Measurements from ENCODE around the gene RGS8. TPM values are rescaled to one million over a fixed set of nuclear protein-coding genes. Genes with fewer than 3 reads are reported as not detected.

Gene RGS8
- total RNA-seq, 4 donors from 2014 or later, result 0.06 to 0.84 (median 0.12) TPM; not detected in 1

- DNase-seq (ENCODE audit: low spot score), result no peak
- no peak for ATAC-seq (ENCODE audit: low FRiP score)
- no peak for TF ChIP-seq CTCF (IDR thresholded peaks at IDR 0.05)
Measured at GRCh38 chr1:182680901-182681567, 3.4 kb downstream of the RGS8 start.

GRCh38 chr1:182680408-182680807 is 4.0 kb downstream of the RGS8 start:
- no peak for ATAC-seq (ENCODE audit: low FRiP score)
- no peak for TF ChIP-seq CTCF (IDR thresholded peaks at IDR 0.05)

GRCh38 chr1:182679684-182680083 is 4.7 kb downstream of the RGS8 start:
- TF ChIP-seq CTCF (IDR thresholded peaks at IDR 0.05), result no peak
- no peak for DNase-seq (ENCODE audit: low spot score)
- peak; percentile 65 for ATAC-seq (ENCODE audit: low FRiP score)

More at GRCh38 chr1:182680408-182680807, 4.0 kb downstream of the RGS8 start:
- no peak for DNase-seq (ENCODE audit: low spot score)

- no peak for ATAC-seq (ENCODE audit: low FRiP score)
- TF ChIP-seq CTCF (IDR thresholded peaks at IDR 0.05), result no peak
- no peak for DNase-seq (ENCODE audit: low spot score)
Measured at GRCh38 chr1:182677397-182678098, 6.8 kb downstream of the RGS8 start.

- no peak for TF ChIP-seq CTCF (IDR thresholded peaks at IDR 0.05)
- no peak for ATAC-seq (ENCODE audit: low FRiP score)
- no peak for DNase-seq (ENCODE audit: low spot score)
Measured at GRCh38 chr1:182676274-182676673, 8.1 kb downstream of the RGS8 start.

GRCh38 chr1:182674346-182675246 is 9.8 kb downstream of the RGS8 start:
- ATAC-seq (ENCODE audit: low FRiP score) (peak; percentile 50), DNase-seq (ENCODE audit: low spot score) (no peak)
- no peak for TF ChIP-seq CTCF (IDR thresholded peaks at IDR 0.05)
